GM23248 (cell line): ENCODE measurements around the gene IFNLR1.

Source experiments
- EZH2 ChIP-seq: fragments of 200-600 bp; sonication (generic); IDR thresholded peaks from 2 replicates; pipeline ENCODE4 v1.6.1; 2018; ENCODE audit warnings: antibody characterized with exemption, mild to moderate bottlenecking; ENCODE audit not compliant: insufficient read depth, poor library complexity, severe bottlenecking
- EZH2phosphoT487 ChIP-seq: fragments of 200-600 bp; sonication (generic); IDR thresholded peaks from 2 replicates; pipeline ENCODE4 v1.6.1; 2018; ENCODE audit warnings: antibody characterized with exemption, moderate library complexity, mild to moderate bottlenecking, low read depth; ENCODE audit not compliant: insufficient read depth

GRCh38 chr1:24126018-24126671, 60.9 kb downstream of the IFNLR1 start:
- no peak for TF ChIP-seq EZH2
- TF ChIP-seq EZH2phosphoT487: no peak
